Endothelial cell of umbilical vein (primary cell): ENCODE data around the gene UBE2L3. TPM values are rescaled to one million over a fixed set of nuclear protein-coding genes. Genes with fewer than 3 reads are reported as not detected.

Source experiments
- BruUV-seq: library from RNA; stranded (reverse); fragments of 400-500 nt; replicated peaks from 2 replicates; lab custom pipeline; 2021; lab: Mats Ljungman, UMichigan
- CTCF ChIA-PET: fragments of 300-600, 350-600 bp; sonication (Branson Sonifier 250); formaldehyde crosslinking; loops from one replicate; lab custom pipeline; 2021; ENCODE audit warnings: antibody characterized with exemption, inconsistent platforms; lab: Charles Lee
- POLR2A ChIA-PET: fragments of 300-600, 350-600 bp; sonication (Branson Sonifier 250); formaldehyde crosslinking; loops from one replicate; lab custom pipeline; 2021; ENCODE audit warnings: antibody characterized with exemption, inconsistent platforms; lab: Charles Lee
- DNase-seq: peaks from one replicate; pipeline ENCODE4 v3.0.0-alpha.2; 2011; ENCODE audit warnings: low read depth, low spot score
- FAIRE-seq: peaks from 2 replicates; lab custom pipeline; 2011; peaks lifted over from hg19 to GRCh38; lab: Jason Lieb, UNC
- H2AFZ ChIP-seq: 2 replicates; pipeline ENCODE4 v1.6.0; 2012; ENCODE audit warnings: low read depth, low read length, control low read depth, inconsistent platforms
- H3K27ac ChIP-seq: 2 replicates; pipeline ENCODE4 v1.5.1; 2011; ENCODE audit warnings: low read depth, mild to moderate bottlenecking, control low read depth, low read length, moderate library complexity; ENCODE audit not compliant: insufficient read depth
- H3K27me3 ChIP-seq, 2 experiments: 2 replicates each; pipeline versions ENCODE4 v1.6.0 to v1.6.1; 2011; ENCODE audit warnings: low read length in 2 of 2, mixed read lengths in 1 of 2; ENCODE audit not compliant: control insufficient read depth in 2 of 2, insufficient read depth in 2 of 2
- H3K36me3 ChIP-seq, 2 experiments: 2 replicates in 1 of 2; 3 replicates in 1 of 2; pipeline ENCODE4 v1.5.1; 2011; ENCODE audit warnings: low read length in 2 of 2, mild to moderate bottlenecking in 1 of 2, moderate library complexity in 1 of 2; ENCODE audit not compliant: control insufficient read depth in 2 of 2, insufficient read depth in 2 of 2; ENCODE audit errors: extremely low read depth in 1 of 2
- H3K4me1 ChIP-seq: 3 replicates; pipeline ENCODE4 v1.5.1; 2011; ENCODE audit warnings: mild to moderate bottlenecking, low read length; ENCODE audit not compliant: control insufficient read depth, insufficient read depth; ENCODE audit errors: extremely low read depth
- H3K4me2 ChIP-seq: 2 replicates; pipeline ENCODE4 v1.6.1; 2011; ENCODE audit warnings: low read length, control low read depth, mixed read lengths; ENCODE audit not compliant: insufficient read depth
- H3K4me3 ChIP-seq, 3 experiments: fragments of 200-600 bp in 1 of 3; sonication (generic), shearing (Covaris generic) in 1 of 3; replicated peaks in 1 of 3; 2 replicates each; pipeline ENCODE4 v1.5.1; 2011 to 2016; ENCODE audit warnings: control low read depth in 3 of 3, low read length in 3 of 3, mild to moderate bottlenecking in 2 of 3, inconsistent platforms in 1 of 3, low read depth in 1 of 3, moderate library complexity in 1 of 3; ENCODE audit not compliant: insufficient read depth in 1 of 3
- H3K79me2 ChIP-seq: 2 replicates; pipeline ENCODE4 v1.6.0; 2012; ENCODE audit warnings: low read length, inconsistent platforms; ENCODE audit not compliant: control insufficient read depth, insufficient read depth
- H3K9ac ChIP-seq: replicated peaks from 2 replicates; pipeline ENCODE3; 2011; ENCODE audit warnings: low read length, control low read depth; ENCODE audit not compliant: insufficient read depth; ENCODE audit errors: extremely low read depth
- H3K9me1 ChIP-seq: replicated peaks from 3 replicates; pipeline ENCODE4 v1.6.0; 2011; ENCODE audit warnings: mild to moderate bottlenecking, low read length; ENCODE audit not compliant: control insufficient read depth, insufficient read depth; ENCODE audit errors: extremely low read depth
- H3K9me3 ChIP-seq: replicated peaks from 2 replicates; pipeline ENCODE4 v1.5.1; 2012; ENCODE audit warnings: low read length, inconsistent platforms; ENCODE audit not compliant: control insufficient read depth, insufficient read depth
- H4K20me1 ChIP-seq: replicated peaks from 2 replicates; pipeline ENCODE3; 2011; ENCODE audit warnings: mild to moderate bottlenecking, low read length; ENCODE audit not compliant: control insufficient read depth, insufficient read depth; ENCODE audit errors: extremely low read depth
- CTCF ChIP-seq, 2 donors: IDR thresholded peaks; 1 replicate in 1 of 2; 2 replicates in 1 of 2; pipeline ENCODE4 v1.5.1; 2011; ENCODE audit warnings: low read length in 2 of 2, mild to moderate bottlenecking in 2 of 2, moderate library complexity in 2 of 2, control low read depth in 1 of 2, inconsistent platforms in 1 of 2, low read depth in 1 of 2; ENCODE audit not compliant: insufficient read depth in 1 of 2; ENCODE audit errors: extremely low read depth in 1 of 2
- EZH2 ChIP-seq: IDR thresholded peaks from 2 replicates; pipeline ENCODE4 v1.6.1; 2012; ENCODE audit warnings: borderline replicate concordance, low read depth, mild to moderate bottlenecking, moderate library complexity, low read length, inconsistent platforms; ENCODE audit not compliant: severe bottlenecking
- FOS ChIP-seq: IDR thresholded peaks from 2 replicates; pipeline ENCODE4 v1.6.1; 2011; ENCODE audit warnings: mild to moderate bottlenecking, low read length, moderate library complexity, borderline replicate concordance; ENCODE audit not compliant: insufficient read depth
- GATA2 ChIP-seq: IDR thresholded peaks from 2 replicates; pipeline ENCODE4 v1.7.0; 2011; ENCODE audit warnings: low read depth, mild to moderate bottlenecking, moderate library complexity, mixed read lengths, low read length; ENCODE audit not compliant: insufficient read length, insufficient read depth
- MAX ChIP-seq: IDR thresholded peaks from 2 replicates; pipeline ENCODE4 v1.6.1; 2011; ENCODE audit not compliant: insufficient read depth, insufficient read length
- POLR2AphosphoS5 ChIP-seq: IDR thresholded peaks from 2 replicates; pipeline ENCODE4 v1.6.1; 2012; ENCODE audit warnings: low read depth, mild to moderate bottlenecking, control low read depth, low read length, moderate library complexity; ENCODE audit not compliant: insufficient read depth
- dilution Hi-C: fragments of 300-500 bp; cut with MboI; formaldehyde crosslinking; loops from one replicate; pipeline ENCODE4 v1.15.0; 2019; ENCODE audit warnings: low sequenced_read_pairs; ENCODE audit not compliant: extremely low pct_ligation_motif_present
- intact Hi-C: fragments of 100-400 bp; cut with micrococcal nuclease; formaldehyde crosslinking; loops from one replicate; pipeline ENCODE4 v1.10.0; 2022
- polyA plus RNA-seq, 4 experiments: library from polyadenylated mRNA; depleted of rRNA in 3 of 4; stranded (reverse) in 3 of 4; unstranded in 1 of 4; fragments of >200 nt; gene quantifications; 2 replicates each; pipeline versions ENCODE4 v1.2.1 to v1.2.3, GENCODE V29; 2011 to 2012; ENCODE audit warnings: missing spikeins in 1 of 4
- total RNA-seq: library from RNA; stranded (reverse); gene quantifications from 2 replicates; pipeline ENCODE4 v1.2.3, GENCODE V29; 2021

UBE2L3 gene
- total and polyA plus RNA-seq, 2 donors (not counting 3 experiments of a cell fraction or from before 2014, with no cell fraction given), result 66.0 to 83.5 TPM

GRCh38 chr22:21642584-21643448, 75.3 kb downstream of the UBE2L3 start:
- peak overlapping the region; percentile 19 to 81 (median 43) for H3K4me3 ChIP-seq
- TSS peak; percentile 34 for BruUV-seq
- FAIRE-seq, result peak; percentile 68
- TF ChIP-seq CTCF (IDR thresholded peaks at IDR 0.05; ENCODE audit: extremely low read depth in 1 of 2, insufficient read depth in 1 of 2, low read depth in 1 of 2, low read length in 2 of 2), result peak; percentile 43 to 62
- no peak for TF ChIP-seq FOS
- peak; percentile 54 for TF ChIP-seq GATA2
- no peak for TF ChIP-seq POLR2AphosphoS5
- no peak for TF ChIP-seq MAX
- TF ChIP-seq EZH2, result no peak
- H3K4me2 ChIP-seq, result peak overlapping the region; percentile 80
- peak overlapping the region; percentile 26 for H3K27ac ChIP-seq
- intact Hi-C loops, result loop anchor here (1.0 kb wide), 1 partner anchor 14 kb away; no protein-coding TSS in a partner anchor
- peak overlapping the region; percentile 47 for H2AFZ ChIP-seq
- H3K36me3 ChIP-seq, result peaks cover 3 to 11% of the 10 kb centered on the region in 2 experiments
- no peaks in the 10 kb centered on the region for H3K9me3 ChIP-seq
- peak overlapping the region; percentile 66 for H3K9ac ChIP-seq
- no peaks in the 10 kb centered on the region for H4K20me1 ChIP-seq
- peaks cover 14% of the 10 kb centered on the region for H3K4me1 ChIP-seq
- CTCF ChIA-PET, result interaction anchor here (0.8 to 3.5 kb wide), 14 partner anchors 10 to 186 kb away, joined by 3 to 41 read pairs (median 5); partner anchors contain the start of genes CCDC116 and YDJC
- POLR2A ChIA-PET, result interaction anchor here (0.7 kb wide), 1 partner anchor 779 kb away, joined by 6 read pairs; no protein-coding TSS in a partner anchor
- no peaks in the 10 kb centered on the region for H3K9me1 ChIP-seq
- H3K79me2 ChIP-seq, result peaks cover 19% of the 10 kb centered on the region
- dilution Hi-C loops, result no loop called here
- no peaks in the 10 kb centered on the region for H3K27me3 ChIP-seq
- peak; percentile 68 for DNase-seq
